ENCODE data around the gene INSYN2A.

INSYN2A gene

GRCh38 chr10:127186813-127187212, 9.6 kb downstream of the INSYN2A start:
- Mint-ChIP-seq H3K27ac (no peak overlapping the region), H3K27me3 (no peaks in the 10 kb centered on the region), H3K9me3 (peaks cover 5% of the 10 kb centered on the region), H3K36me3 (no peaks in the 10 kb centered on the region), H3K4me1 (no peaks in the 10 kb centered on the region), H3K4me3 (no peak overlapping the region)
- ATAC-seq (ENCODE audit: low read depth) (no peak), DNase-seq (ENCODE audit: low spot score in 2 of 2) (no peak)

DNA sequence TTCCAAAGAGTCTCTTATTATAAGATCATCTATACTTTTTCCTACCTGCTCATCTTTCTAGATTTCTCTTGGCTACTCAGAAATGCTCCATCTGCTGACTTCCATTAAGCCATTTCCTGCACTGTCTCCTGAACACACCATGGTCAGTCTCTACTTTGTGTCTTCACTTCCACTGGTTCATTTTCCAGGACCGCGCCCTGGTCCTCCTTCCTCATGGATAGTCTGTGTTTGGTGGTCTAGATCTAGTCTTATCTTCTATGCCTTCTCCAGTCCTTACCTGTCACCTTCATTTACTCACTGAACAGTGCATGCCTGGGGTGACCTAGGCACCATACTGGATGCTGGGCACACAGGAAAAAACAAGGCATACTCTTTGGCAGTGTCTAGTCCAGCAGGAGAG, 11.8 kb downstream of the INSYN2A start:
- no peak for ATAC-seq (ENCODE audit: low read depth)
- Mint-ChIP-seq H3K9me3 (peaks cover 5% of the 10 kb centered on the region), H3K27me3 (no peaks in the 10 kb centered on the region), H3K4me1 (no peaks in the 10 kb centered on the region), H3K36me3 (no peaks in the 10 kb centered on the region), H3K27ac (no peak overlapping the region), H3K4me3 (no peak overlapping the region)
- no peak for DNase-seq (ENCODE audit: low spot score in 2 of 2)

GRCh38 chr10:127182161-127182560, 14.2 kb downstream of the INSYN2A start:
- H3K4me1 Mint-ChIP-seq, result no peaks in the 10 kb centered on the region
- H3K27me3 Mint-ChIP-seq, result no peaks in the 10 kb centered on the region
- H3K9me3 Mint-ChIP-seq, result peaks cover 3% of the 10 kb centered on the region
- no peak overlapping the region for H3K4me3 Mint-ChIP-seq
- H3K27ac Mint-ChIP-seq, result no peak overlapping the region
- DNase-seq (ENCODE audit: low spot score in 2 of 2) (no peak), ATAC-seq (ENCODE audit: low read depth) (no peak)
- H3K36me3 Mint-ChIP-seq, result no peaks in the 10 kb centered on the region

DNA sequence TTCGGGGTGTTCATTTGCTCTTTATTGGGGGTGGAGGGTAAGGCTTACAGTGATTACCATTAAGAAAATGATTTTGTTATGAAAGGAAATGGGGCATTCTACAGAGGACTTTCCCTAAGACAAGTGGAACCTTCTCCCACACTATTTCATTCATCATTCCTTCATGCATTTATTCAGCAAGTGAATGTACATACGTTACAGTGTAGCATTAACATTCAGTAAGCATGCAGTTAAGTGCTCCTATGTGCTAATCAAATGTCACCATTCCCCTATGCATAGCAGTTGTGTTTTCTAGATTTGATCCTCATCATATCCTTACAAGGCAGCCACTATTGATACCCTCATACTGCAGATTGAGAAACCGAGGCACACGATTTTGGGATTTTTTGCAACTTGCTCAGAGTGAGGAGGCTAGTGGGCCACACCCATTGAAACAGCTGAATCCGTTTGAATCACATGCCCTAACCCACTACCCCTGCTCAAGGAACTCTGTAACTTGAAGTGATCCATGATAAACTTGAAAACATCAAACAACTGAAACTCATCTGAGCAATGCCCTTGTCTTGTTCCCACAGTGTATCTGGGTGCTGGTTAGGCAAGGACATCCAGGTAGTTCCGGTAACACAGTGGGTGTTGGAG, 16.7 kb downstream of the INSYN2A start:
- no peak overlapping the region for H3K27ac Mint-ChIP-seq
- no peaks in the 10 kb centered on the region for H3K4me1 Mint-ChIP-seq
- no peak overlapping the region for H3K4me3 Mint-ChIP-seq

GRCh38 chr10:127176649-127177048, 19.7 kb downstream of the INSYN2A start:
- Mint-ChIP-seq H3K9me3 (peaks cover 2% of the 10 kb centered on the region), H3K4me3 (no peak overlapping the region), H3K36me3 (no peaks in the 10 kb centered on the region), H3K4me1 (no peaks in the 10 kb centered on the region), H3K27me3 (no peaks in the 10 kb centered on the region), H3K27ac (no peak overlapping the region)
- no peak for DNase-seq (ENCODE audit: low spot score in 2 of 2)
- no peak for ATAC-seq (ENCODE audit: low read depth)

More for the DNA sequence above, 16.7 kb downstream of the INSYN2A start:
- ATAC-seq (ENCODE audit: low read depth) (no peak), DNase-seq (ENCODE audit: low spot score in 2 of 2) (no peak)
- Mint-ChIP-seq H3K27me3 (no peaks in the 10 kb centered on the region), H3K36me3 (no peaks in the 10 kb centered on the region), H3K9me3 (peaks cover under 1% of the 10 kb centered on the region)

DNA sequence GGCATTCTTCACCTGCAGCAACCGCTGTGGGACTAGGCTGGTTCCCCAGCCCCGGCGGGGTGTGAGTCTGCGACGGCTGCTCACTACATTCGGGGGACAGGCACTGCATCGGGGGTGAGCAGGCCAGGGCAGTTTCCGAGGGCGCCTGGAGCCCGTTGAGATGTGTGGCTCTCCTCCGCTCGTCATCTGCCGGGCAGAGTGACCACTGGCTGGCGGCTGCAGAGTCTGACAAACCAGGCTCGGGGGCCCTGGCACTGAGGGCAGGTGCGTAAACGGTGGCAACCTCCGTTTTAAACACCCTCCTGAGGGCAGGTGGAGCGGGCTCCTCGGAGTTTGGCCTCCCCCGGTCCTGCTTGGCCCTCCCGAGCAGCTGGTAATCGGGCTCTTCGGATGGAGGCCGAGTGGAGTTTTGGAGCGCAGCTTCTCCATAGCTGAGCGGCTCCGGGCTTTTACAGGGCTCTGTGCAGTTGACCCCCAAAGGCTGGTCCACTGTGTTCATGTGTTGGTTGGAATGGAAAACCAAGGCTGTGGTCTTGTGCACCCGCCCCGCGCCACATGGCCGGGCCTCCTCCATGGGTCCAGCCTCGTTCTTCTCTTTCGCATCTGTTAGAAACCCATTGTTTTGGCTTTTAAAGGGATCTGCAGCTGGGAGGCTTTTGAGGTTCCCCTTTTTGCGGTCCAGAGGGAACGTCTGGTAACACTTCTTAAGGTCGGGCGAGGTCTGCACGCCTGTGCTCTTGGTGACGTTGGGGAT, 20.9 kb downstream of the INSYN2A start:
- H3K36me3 Mint-ChIP-seq, result no peaks in the 10 kb centered on the region
- no peaks in the 10 kb centered on the region for H3K27me3 Mint-ChIP-seq
- ATAC-seq (ENCODE audit: low read depth) (no peak), DNase-seq (ENCODE audit: low spot score in 2 of 2) (no peak)
- peaks cover 2% of the 10 kb centered on the region for H3K9me3 Mint-ChIP-seq
- no peak overlapping the region for H3K27ac Mint-ChIP-seq
- no peak overlapping the region for H3K4me3 Mint-ChIP-seq
- H3K4me1 Mint-ChIP-seq, result no peaks in the 10 kb centered on the region

DNA sequence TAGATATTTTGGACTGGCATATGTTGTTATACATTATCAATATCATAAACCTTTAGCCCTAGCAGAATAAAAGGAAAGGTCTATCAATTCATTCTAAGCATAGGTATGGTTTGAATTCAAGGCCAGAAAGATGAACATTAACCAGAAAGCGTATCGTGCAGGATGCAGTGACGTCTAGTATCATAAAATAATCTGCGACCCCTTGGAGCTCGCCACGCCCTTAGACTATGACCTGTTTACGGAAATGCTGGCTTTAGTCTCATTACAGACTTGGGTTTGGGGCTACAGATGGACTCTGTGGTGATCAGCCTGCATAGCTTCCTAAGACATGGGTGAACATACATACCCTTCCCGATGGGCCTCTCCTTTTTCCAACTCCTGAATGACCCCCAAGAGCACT, 21.5 kb downstream of the INSYN2A start:
- Mint-ChIP-seq H3K36me3 (no peaks in the 10 kb centered on the region), H3K27ac (no peak overlapping the region), H3K9me3 (peaks cover 2% of the 10 kb centered on the region), H3K27me3 (no peaks in the 10 kb centered on the region), H3K4me3 (no peak overlapping the region), H3K4me1 (no peaks in the 10 kb centered on the region)
- ATAC-seq (ENCODE audit: low read depth) (no peak), DNase-seq (ENCODE audit: low spot score in 2 of 2) (no peak)

- H3K4me3 Mint-ChIP-seq, result no peak overlapping the region
- ATAC-seq (ENCODE audit: low read depth) (no peak), DNase-seq (ENCODE audit: low spot score in 2 of 2) (no peak)
- H3K27ac Mint-ChIP-seq, result no peak overlapping the region
- H3K36me3 Mint-ChIP-seq, result no peaks in the 10 kb centered on the region
- no peaks in the 10 kb centered on the region for H3K4me1 Mint-ChIP-seq
- H3K27me3 Mint-ChIP-seq, result no peaks in the 10 kb centered on the region
- no peaks in the 10 kb centered on the region for H3K9me3 Mint-ChIP-seq
These were observed 28.1 kb downstream of the INSYN2A start for GRCh38 chr10:127168261-127168660.

- Mint-ChIP-seq H3K27me3 (no peaks in the 10 kb centered on the region), H3K36me3 (no peaks in the 10 kb centered on the region), H3K4me1 (no peaks in the 10 kb centered on the region), H3K27ac (no peak overlapping the region), H3K9me3 (no peaks in the 10 kb centered on the region), H3K4me3 (no peak overlapping the region)
- ATAC-seq (ENCODE audit: low read depth) (no peak), DNase-seq (ENCODE audit: low spot score in 2 of 2) (no peak)
These were observed 33.5 kb downstream of the INSYN2A start for GRCh38 chr10:127162841-127163240.

- ATAC-seq (ENCODE audit: low read depth) (no peak), DNase-seq (ENCODE audit: low spot score in 2 of 2) (no peak)
- Mint-ChIP-seq H3K4me3 (no peak overlapping the region), H3K27me3 (no peaks in the 10 kb centered on the region), H3K27ac (no peak overlapping the region), H3K9me3 (no peaks in the 10 kb centered on the region), H3K36me3 (no peaks in the 10 kb centered on the region), H3K4me1 (no peaks in the 10 kb centered on the region)
These were observed 34.9 kb downstream of the INSYN2A start for GRCh38 chr10:127161482-127161881.

- DNase-seq (ENCODE audit: low spot score in 2 of 2), result no peak
- no peaks in the 10 kb centered on the region for H3K9me3 Mint-ChIP-seq
- H3K4me1 Mint-ChIP-seq, result no peaks in the 10 kb centered on the region
- no peak overlapping the region for H3K27ac Mint-ChIP-seq
- H3K27me3 Mint-ChIP-seq, result no peaks in the 10 kb centered on the region
- ATAC-seq (ENCODE audit: low read depth), result no peak
- H3K36me3 Mint-ChIP-seq, result no peaks in the 10 kb centered on the region
- no peak overlapping the region for H3K4me3 Mint-ChIP-seq
These were observed 36.6 kb downstream of the INSYN2A start for GRCh38 chr10:127159648-127160245.

DNA sequence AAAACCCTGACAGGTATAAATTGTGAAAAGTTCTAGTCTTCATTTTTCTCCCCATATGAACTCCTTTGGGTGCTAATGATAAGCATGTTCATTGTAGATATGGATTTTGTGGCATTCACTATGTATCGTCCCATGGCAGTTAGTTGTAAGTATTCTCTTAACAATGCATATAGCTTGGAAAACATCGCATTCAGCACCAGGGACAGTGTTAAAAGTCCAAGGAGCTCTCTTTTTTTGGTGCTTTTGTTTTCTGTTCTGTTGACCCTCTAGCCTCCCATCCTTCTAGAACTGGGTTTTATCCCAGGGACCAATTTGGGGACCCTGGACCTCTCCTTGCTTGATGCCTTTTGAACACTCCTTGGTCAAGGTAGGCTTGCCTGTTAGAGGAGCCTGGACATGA, 37.7 kb downstream of the INSYN2A start:
- H3K4me1 Mint-ChIP-seq, result no peaks in the 10 kb centered on the region
- no peak overlapping the region for H3K27ac Mint-ChIP-seq
- no peaks in the 10 kb centered on the region for H3K36me3 Mint-ChIP-seq
- no peak for ATAC-seq (ENCODE audit: low read depth)
- H3K4me3 Mint-ChIP-seq, result no peak overlapping the region
- no peaks in the 10 kb centered on the region for H3K27me3 Mint-ChIP-seq
- DNase-seq (ENCODE audit: low spot score in 2 of 2), result no peak
- no peaks in the 10 kb centered on the region for H3K9me3 Mint-ChIP-seq

GRCh38 chr10:127157506-127158200, 38.7 kb downstream of the INSYN2A start:
- Mint-ChIP-seq H3K27ac (no peak overlapping the region), H3K9me3 (no peaks in the 10 kb centered on the region), H3K36me3 (no peaks in the 10 kb centered on the region), H3K27me3 (no peaks in the 10 kb centered on the region), H3K4me3 (no peak overlapping the region), H3K4me1 (no peaks in the 10 kb centered on the region)
- ATAC-seq (ENCODE audit: low read depth) (no peak), DNase-seq (ENCODE audit: low spot score in 2 of 2) (no peak)

DNA sequence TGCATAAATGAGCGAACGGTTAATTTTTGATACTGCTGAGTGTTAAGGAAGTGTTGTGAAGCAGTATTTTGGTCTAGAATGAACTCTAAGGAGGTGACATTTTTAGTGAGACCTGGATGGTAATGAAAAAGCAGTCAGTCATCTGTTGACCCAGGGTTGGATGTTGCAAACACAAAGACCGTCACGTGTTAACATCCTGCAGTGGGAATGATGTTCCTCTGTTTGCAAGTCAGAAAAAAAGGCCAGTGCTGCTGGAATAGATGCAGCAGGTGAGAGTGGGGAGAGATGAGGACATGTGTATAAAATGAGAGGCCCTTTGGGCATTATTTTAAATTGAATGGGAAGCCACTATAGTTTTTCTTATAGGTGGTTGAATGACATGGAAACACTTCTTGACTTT, 39.3 kb downstream of the INSYN2A start:
- Mint-ChIP-seq H3K27me3 (no peaks in the 10 kb centered on the region), H3K4me3 (no peak overlapping the region), H3K9me3 (no peaks in the 10 kb centered on the region), H3K36me3 (no peaks in the 10 kb centered on the region), H3K4me1 (no peaks in the 10 kb centered on the region), H3K27ac (no peak overlapping the region)
- DNase-seq (ENCODE audit: low spot score in 2 of 2) (no peak), ATAC-seq (ENCODE audit: low read depth) (no peak)
